Neutrophil (primary cell): Measurements from ENCODE around the gene BCL7A.

Experiments used
- H3K27ac ChIP-seq: fragments of 200-600 bp; sonication (generic); 2 replicates; pipeline ENCODE4 v1.5.1; 2016; ENCODE audit warnings: mild to moderate bottlenecking, moderate library complexity
- H3K27me3 ChIP-seq: fragments of 200-600 bp; sonication (generic); 2 replicates; pipeline ENCODE4 v1.6.0; 2016; ENCODE audit warnings: mild to moderate bottlenecking
- H3K36me3 ChIP-seq: fragments of 200-600 bp; sonication (generic); 2 replicates; pipeline ENCODE4 v1.5.1; 2017
- H3K4me1 ChIP-seq, 2 experiments: fragments of 200-600 bp in 1 of 2; sonication (generic) in 1 of 2; 1 replicate in 1 of 2; 2 replicates in 1 of 2; pipeline versions ENCODE4 v1.5.1 to v1.6.1; 2013 to 2016; ENCODE audit warnings: low read depth in 1 of 2, low read length in 1 of 2, mild to moderate bottlenecking in 1 of 2, moderate library complexity in 1 of 2; ENCODE audit not compliant: control insufficient read depth in 1 of 2, insufficient read depth in 1 of 2
- H3K4me3 ChIP-seq, 2 experiments: fragments of 200-600 bp in 1 of 2; sonication (generic) in 1 of 2; 1 replicate in 1 of 2; 2 replicates in 1 of 2; pipeline ENCODE4 v1.5.1; 2013 to 2016; ENCODE audit warnings: low read depth in 1 of 2, low read length in 1 of 2, mild to moderate bottlenecking in 1 of 2, moderate library complexity in 1 of 2
- H3K9me3 ChIP-seq: fragments of 200-600 bp; sonication (generic); 2 replicates; pipeline ENCODE4 v1.5.1; 2016
- CTCF ChIP-seq: fragments of 200-600 bp; sonication (generic); IDR thresholded peaks from 2 replicates; pipeline ENCODE4 v1.5.1; 2016; ENCODE audit warnings: antibody characterized with exemption

The BCL7A gene

DNA sequence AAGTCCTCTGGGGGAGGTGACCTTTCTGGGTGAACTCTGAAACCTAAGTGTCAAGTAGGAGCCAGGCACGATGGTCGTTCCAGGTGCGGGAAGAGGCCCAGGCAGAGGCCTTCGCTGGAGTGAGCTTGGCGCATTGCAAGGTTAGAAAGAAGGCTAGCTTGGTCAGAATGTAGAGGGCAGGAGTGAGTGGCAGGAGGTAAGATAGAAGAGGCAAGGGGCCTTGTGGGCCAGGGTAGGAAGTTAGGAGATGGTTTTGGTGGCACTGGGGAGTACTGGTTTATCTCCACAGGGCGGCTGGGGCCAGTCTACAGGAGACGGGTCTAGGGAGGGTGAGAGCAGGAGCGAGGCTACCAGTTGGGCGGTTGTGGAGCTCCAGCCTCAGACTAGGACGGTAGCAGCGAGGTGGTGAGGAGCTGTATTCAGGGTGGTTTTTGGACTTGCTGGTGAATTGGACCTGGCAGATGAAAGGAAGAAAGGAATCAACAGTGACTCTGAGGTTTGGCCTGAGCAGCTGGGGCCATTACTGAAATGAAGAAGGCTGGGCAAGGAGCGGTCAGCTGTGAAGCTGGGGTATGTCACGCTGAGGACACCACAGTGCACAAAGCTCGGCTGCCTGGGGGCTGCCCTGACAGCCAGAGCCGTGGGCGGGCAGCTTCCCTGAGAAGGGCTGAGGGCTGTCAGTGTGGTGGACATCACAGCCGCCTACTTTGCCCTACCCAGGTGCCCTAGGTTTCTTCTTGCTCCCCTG, 65.9 kb downstream of the BCL7A start:
- Histone ChIP-seq H3K9me3 (no peaks in the 10 kb centered on the region), H3K36me3 (peaks cover 2% of the 10 kb centered on the region), H3K4me3 (no peak overlapping the region), H3K27me3 (no peaks in the 10 kb centered on the region), H3K27ac (no peak overlapping the region), H3K4me1 (peaks cover 23 to 42% of the 10 kb centered on the region in 2 experiments)
- TF ChIP-seq CTCF: no peak

DNA sequence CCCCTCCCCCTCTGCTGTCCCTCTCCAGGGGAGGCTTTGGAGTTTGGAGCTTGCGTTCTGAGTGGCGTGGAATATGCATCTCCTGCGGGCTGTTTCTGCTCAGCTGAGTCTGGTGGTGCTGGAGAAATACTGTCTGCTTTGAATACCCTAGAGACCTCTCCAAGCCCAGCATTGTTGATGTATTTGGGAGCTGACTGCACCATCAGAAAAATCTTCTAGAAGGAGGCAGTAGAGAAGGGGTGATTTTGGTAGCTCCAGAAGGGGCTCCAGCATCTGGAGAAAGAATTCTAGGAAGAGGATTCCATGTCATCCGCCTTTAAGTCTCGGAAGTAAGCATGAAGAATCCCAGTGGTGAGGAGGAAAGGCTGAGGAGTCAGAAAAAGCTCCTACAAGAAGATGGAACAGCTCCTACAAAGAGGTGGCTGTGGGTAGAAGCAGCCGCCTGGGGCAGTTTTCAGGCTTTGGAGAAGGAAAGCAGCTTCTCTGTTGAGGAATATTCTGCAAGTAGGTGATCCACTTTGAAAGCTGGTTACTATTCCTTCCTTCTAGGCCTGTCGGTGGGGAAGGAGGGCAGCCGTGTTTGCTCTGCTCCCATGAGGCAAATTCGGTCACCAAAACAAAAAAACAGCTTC, 66.6 kb downstream of the BCL7A start:
- H3K4me3 ChIP-seq: no peak overlapping the region
- H3K27ac ChIP-seq: no peak overlapping the region
- H3K4me1 ChIP-seq: peaks cover 18 to 40% of the 10 kb centered on the region in 2 experiments

DNA sequence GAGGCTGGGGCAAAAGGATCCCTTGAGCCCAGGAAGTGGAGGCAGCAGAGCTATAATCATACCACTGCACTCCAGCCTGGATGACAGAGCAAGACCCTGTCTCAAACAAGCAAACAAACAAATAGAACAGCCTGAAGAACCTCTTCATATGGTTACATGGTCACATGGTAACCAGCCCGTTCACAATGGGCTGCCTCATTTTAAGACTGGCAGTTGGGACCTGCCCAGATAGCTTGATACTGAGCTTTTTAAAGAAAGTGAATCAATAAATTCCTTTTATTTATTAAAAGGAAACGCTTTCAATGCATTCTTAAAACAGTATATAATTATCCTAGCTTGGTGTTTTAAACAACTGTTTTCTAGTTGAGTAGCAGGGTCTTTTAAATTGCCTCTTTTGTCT, 67.4 kb downstream of the BCL7A start:
- TF ChIP-seq CTCF: no peak
- Histone ChIP-seq H3K4me1 (peaks cover 14 to 33% of the 10 kb centered on the region in 2 experiments), H3K36me3 (peaks cover 2% of the 10 kb centered on the region), H3K27ac (no peak overlapping the region), H3K4me3 (no peak overlapping the region), H3K27me3 (no peaks in the 10 kb centered on the region), H3K9me3 (no peaks in the 10 kb centered on the region)

More for the DNA sequence above, 66.6 kb downstream of the BCL7A start:
- no peaks in the 10 kb centered on the region for H3K9me3 ChIP-seq
- H3K36me3 ChIP-seq: peaks cover 2% of the 10 kb centered on the region
- H3K27me3 ChIP-seq: no peaks in the 10 kb centered on the region
- no peak for TF ChIP-seq CTCF

- H3K4me1 ChIP-seq: peaks cover 10 to 24% of the 10 kb centered on the region in 2 experiments
- H3K4me3 ChIP-seq: no peak overlapping the region
- peaks cover 2% of the 10 kb centered on the region for H3K36me3 ChIP-seq
- H3K9me3 ChIP-seq: no peaks in the 10 kb centered on the region
- peak overlapping the region; percentile 53 for H3K27ac ChIP-seq
- TF ChIP-seq CTCF: no peak
- no peaks in the 10 kb centered on the region for H3K27me3 ChIP-seq
These were observed 69.3 kb downstream of the BCL7A start for GRCh38 chr12:122090759-122091515.

- H3K27me3 ChIP-seq: no peaks in the 10 kb centered on the region
- no peak overlapping the region for H3K27ac ChIP-seq
- peaks cover 10 to 24% of the 10 kb centered on the region in 2 experiments for H3K4me1 ChIP-seq
- TF ChIP-seq CTCF: no peak
- H3K36me3 ChIP-seq: peaks cover under 1% of the 10 kb centered on the region
- no peak overlapping the region for H3K4me3 ChIP-seq
- H3K9me3 ChIP-seq: no peaks in the 10 kb centered on the region
These were observed 71.6 kb downstream of the BCL7A start for GRCh38 chr12:122093098-122093883.
